Hepatocyte (in vitro differentiated cells): ENCODE results near the gene IGLL5.

Experiments used
- EZH2 ChIP-seq: fragments of 200-600 bp; sonication (generic); IDR thresholded peaks from 2 replicates; pipeline ENCODE4 v1.6.1; 2016; ENCODE audit warnings: antibody characterized with exemption, mild to moderate bottlenecking, borderline replicate concordance
- EZH2phosphoT487 ChIP-seq: fragments of 200-600 bp; sonication (generic); IDR thresholded peaks from one replicate; pipeline ENCODE4 v1.6.1; 2018; ENCODE audit warnings: antibody characterized with exemption, mild to moderate bottlenecking, low read depth, moderate library complexity; ENCODE audit not compliant: unreplicated experiment, severe bottlenecking
- TF ChIP-seq, protein P1 (sequence below): fragments of 200-600 bp; sonication (generic); IDR thresholded peaks from 2 replicates; pipeline ENCODE4 v1.5.1; 2016; ENCODE audit warnings: antibody characterized with exemption, mild to moderate bottlenecking; ENCODE audit not compliant: poor library complexity

DNA sequence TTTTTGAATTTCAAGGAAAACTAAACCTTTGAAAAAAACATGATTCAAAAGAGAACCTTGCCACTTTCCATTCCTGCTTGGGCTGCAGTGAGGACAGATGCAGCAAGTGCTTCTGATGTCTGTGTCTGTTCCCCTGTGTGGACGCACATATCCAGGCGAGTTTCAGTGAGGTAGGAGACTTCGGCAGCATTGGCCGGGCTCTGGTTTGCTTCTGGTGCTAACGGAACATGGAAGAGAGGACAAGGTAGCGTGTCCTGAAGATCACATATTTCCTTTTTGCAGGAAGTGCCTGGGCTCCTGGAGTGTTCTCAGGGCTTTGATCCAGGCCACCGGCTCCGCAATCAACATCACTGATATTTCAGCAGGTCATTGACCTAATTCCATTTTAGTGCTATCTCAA is 33.1 kb upstream of the IGLL5 start:
- TF ChIP-seq, protein P1, sequence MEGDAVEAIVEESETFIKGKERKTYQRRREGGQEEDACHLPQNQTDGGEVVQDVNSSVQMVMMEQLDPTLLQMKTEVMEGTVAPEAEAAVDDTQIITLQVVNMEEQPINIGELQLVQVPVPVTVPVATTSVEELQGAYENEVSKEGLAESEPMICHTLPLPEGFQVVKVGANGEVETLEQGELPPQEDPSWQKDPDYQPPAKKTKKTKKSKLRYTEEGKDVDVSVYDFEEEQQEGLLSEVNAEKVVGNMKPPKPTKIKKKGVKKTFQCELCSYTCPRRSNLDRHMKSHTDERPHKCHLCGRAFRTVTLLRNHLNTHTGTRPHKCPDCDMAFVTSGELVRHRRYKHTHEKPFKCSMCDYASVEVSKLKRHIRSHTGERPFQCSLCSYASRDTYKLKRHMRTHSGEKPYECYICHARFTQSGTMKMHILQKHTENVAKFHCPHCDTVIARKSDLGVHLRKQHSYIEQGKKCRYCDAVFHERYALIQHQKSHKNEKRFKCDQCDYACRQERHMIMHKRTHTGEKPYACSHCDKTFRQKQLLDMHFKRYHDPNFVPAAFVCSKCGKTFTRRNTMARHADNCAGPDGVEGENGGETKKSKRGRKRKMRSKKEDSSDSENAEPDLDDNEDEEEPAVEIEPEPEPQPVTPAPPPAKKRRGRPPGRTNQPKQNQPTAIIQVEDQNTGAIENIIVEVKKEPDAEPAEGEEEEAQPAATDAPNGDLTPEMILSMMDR = no peak
- TF ChIP-seq EZH2phosphoT487 (no peak), EZH2 (no peak)
